SU-DHL-6 (cell line): Measurements from ENCODE around the gene SPG7.

ENCODE experiments used
- H2AFZ ChIP-seq: fragments of 200-600 bp; sonication (generic); 2 replicates; pipeline ENCODE4 v1.6.1; 2014; ENCODE audit warnings: low read depth, mild to moderate bottlenecking, moderate library complexity, mixed read lengths, antibody characterized with exemption, low read length; ENCODE audit not compliant: severe bottlenecking
- H3F3A ChIP-seq: fragments of 200-600 bp; shearing (Covaris generic); 2 replicates; pipeline ENCODE4 v1.6.0; 2016; ENCODE audit warnings: antibody characterized with exemption, mild to moderate bottlenecking; ENCODE audit not compliant: insufficient read depth
- H3K27ac ChIP-seq: fragments of 200-600 bp; sonication (generic); 2 replicates; pipeline ENCODE4 v1.5.1; 2016; ENCODE audit warnings: low read depth, mild to moderate bottlenecking, low read length, moderate library complexity, mixed read lengths
- H3K27me3 ChIP-seq: fragments of 200-600 bp; sonication (generic), shearing (Covaris generic); 2 replicates; pipeline ENCODE4 v1.6.0; 2014; ENCODE audit warnings: mild to moderate bottlenecking, low read length
- H3K36me3 ChIP-seq: fragments of 200-600 bp; sonication (generic); 2 replicates; pipeline ENCODE4 v1.6.1; 2014; ENCODE audit warnings: mild to moderate bottlenecking, low read length, mixed read lengths
- H3K4me2 ChIP-seq: fragments of 300-600, 200-600 bp; shearing (Covaris generic), sonication (generic); 2 replicates; pipeline ENCODE4 v1.6.0; 2014; ENCODE audit warnings: low read length, low read depth, mild to moderate bottlenecking; ENCODE audit not compliant: poor library complexity, severe bottlenecking
- H3K4me3 ChIP-seq: fragments of 200-600 bp; sonication (generic); 2 replicates; pipeline ENCODE4 v1.5.1; 2014; ENCODE audit warnings: antibody characterized with exemption, low read length, mild to moderate bottlenecking, mixed read lengths; ENCODE audit not compliant: insufficient read depth, poor library complexity, severe bottlenecking
- H3K79me2 ChIP-seq: fragments of 200-600 bp; sonication (generic); 2 replicates; pipeline ENCODE4 v1.6.1; 2014; ENCODE audit warnings: mild to moderate bottlenecking, low read length, moderate library complexity; ENCODE audit not compliant: insufficient read depth
- H3K9ac ChIP-seq: fragments of 200-600 bp; sonication (generic); 2 replicates; pipeline ENCODE4 v1.7.0; 2014; ENCODE audit warnings: mild to moderate bottlenecking, low read length
- H3K9me2 ChIP-seq: fragments of 200-600 bp; sonication (generic); replicated peaks from 2 replicates; pipeline ENCODE4 v1.6.1; 2014; ENCODE audit warnings: low read length; ENCODE audit not compliant: insufficient read depth
- H3K9me3 ChIP-seq: fragments of 200-600 bp; sonication (generic); 2 replicates; pipeline ENCODE4 v1.6.1; 2014; ENCODE audit warnings: low read length, mixed read lengths; ENCODE audit not compliant: insufficient read depth
- H4K20me1 ChIP-seq: fragments of 200-600 bp; sonication (generic); 2 replicates; pipeline ENCODE4 v1.6.1; 2014; ENCODE audit warnings: low read depth, mild to moderate bottlenecking, antibody characterized with exemption, low read length, moderate library complexity, mixed read lengths
- EZH2phosphoT487 ChIP-seq: fragments of 200-600 bp; sonication (generic), shearing (Covaris generic); conservative IDR thresholded peaks from 2 replicates; pipeline ENCODE4 v1.6.1; 2018; ENCODE audit warnings: mild to moderate bottlenecking, antibody characterized with exemption, low read length, moderate library complexity, mixed read lengths
- TF ChIP-seq, protein P1 (sequence below): fragments of 200-600 bp; sonication (generic); IDR thresholded peaks from one replicate; pipeline ENCODE4 v1.5.1; 2017; ENCODE audit warnings: antibody characterized with exemption, mild to moderate bottlenecking, low read length, moderate library complexity; ENCODE audit not compliant: insufficient read depth, poor library complexity, severe bottlenecking

Gene SPG7

DNA sequence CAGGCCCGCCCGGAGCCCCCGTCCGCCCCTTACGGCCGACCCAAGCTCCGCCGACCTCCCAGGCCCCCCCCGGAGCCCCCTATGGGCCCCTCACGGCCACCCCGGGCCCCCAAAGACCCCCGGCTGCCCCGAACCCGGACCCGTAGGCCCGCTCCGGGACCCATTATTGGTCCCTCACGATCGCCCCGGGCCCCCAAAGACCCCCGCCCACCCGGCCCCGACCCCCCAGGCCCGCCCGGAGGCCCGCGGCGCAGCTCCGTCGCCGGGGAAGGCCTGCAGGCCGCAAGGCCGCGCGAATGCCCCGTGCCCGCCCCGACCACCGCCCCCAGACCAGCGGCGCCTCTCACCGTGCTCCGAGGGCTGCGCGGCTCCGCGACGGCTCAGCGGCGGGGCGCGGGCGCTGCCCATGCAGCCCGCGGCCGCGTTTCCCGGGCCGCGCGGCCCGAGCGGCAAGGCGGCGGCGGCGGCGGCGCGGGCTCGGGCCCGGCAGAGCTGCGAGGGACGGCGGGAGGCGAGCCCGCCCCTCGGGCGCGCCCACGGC, 18.2 kb upstream of the SPG7 start:
- no peaks in the 10 kb centered on the region for H3K9me3 ChIP-seq
- H3K9ac ChIP-seq: peak overlapping the region; percentile 65
- peaks cover 3% of the 10 kb centered on the region; the same call in 1 of the 2 replicates for H3K36me3 ChIP-seq
- peak overlapping the region; percentile 83 for H3K27ac ChIP-seq
- H3K27me3 ChIP-seq: no peaks in the 10 kb centered on the region
- peaks cover 24% of the 10 kb centered on the region for H4K20me1 ChIP-seq
- no peak overlapping the region for H2AFZ ChIP-seq
- peak overlapping the region; percentile 68 for H3K4me3 ChIP-seq
- peak overlapping the region; percentile 97 for H3K4me2 ChIP-seq
- peaks cover 52% of the 10 kb centered on the region for H3K79me2 ChIP-seq
- peaks cover 28% of the 10 kb centered on the region for H3F3A ChIP-seq
- no peaks in the 10 kb centered on the region for H3K9me2 ChIP-seq
- no peak for TF ChIP-seq EZH2phosphoT487

DNA sequence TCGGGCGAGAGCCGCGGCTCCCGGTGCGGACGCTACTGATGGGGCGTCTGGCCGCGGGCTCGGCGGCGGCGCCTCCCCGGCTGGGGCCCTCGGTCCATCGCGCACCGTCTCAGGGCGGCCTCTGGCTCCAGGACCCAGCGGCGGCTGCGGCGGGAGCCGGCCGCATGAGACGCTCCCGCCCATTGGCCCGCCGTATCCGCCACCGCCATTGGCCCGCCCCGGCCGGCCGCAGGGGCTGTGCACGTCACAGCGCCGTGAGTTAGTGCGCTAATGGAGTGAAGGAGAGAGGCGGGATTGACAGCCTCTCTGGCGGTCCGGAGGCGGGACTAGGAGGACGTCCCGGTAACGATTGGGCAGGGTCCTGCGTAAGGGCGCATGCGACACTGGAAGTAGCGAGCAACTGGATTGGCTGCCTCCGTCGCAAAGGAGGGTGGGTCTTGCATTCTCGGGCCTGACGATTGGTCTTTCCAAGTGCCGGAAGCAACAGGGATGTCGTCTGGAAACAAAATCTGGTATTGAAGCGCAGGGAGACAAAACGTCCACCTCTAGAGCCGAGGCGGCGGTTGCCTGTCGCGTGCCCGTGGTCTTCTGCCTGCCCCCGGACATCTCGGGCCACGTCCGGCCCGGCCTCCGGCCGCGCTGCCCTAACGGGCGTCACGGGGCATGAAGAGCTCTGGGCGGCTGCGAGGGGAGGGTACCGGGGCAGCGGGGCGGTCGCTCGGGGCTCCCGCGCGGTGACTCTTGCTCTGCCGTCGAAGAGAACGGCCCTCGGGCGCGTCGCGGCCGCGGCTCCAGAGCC, 17.6 kb upstream of the SPG7 start, which contains the start of gene ANKRD11:
ANKRD11 (minus strand) TSS at position 123 of the 799 bp plus-strand sequence. CDS start 173,542 bp downstream, outside the sequence.
- Histone ChIP-seq H3K4me2 (peak within 1 kb of the TSS; percentile 97), H3K9me2 (no peaks in the 10 kb centered on the region), H3K27ac (peak within 1 kb of the TSS; percentile 83), H3K79me2 (peaks cover 45% of the 10 kb centered on the region), H3K9ac (peak within 1 kb of the TSS; percentile 75), H3K9me3 (no peaks in the 10 kb centered on the region), H3K27me3 (no peaks in the 10 kb centered on the region), H3K4me3 (peak within 1 kb of the TSS; percentile 79), H4K20me1 (peaks cover 22% of the 10 kb centered on the region), H2AFZ (peak within 1 kb of the TSS; percentile 15), H3F3A (peaks cover 25% of the 10 kb centered on the region), H3K36me3 (peaks cover 3% of the 10 kb centered on the region; the same call in 1 of the 2 replicates)
- TF ChIP-seq, protein P1, sequence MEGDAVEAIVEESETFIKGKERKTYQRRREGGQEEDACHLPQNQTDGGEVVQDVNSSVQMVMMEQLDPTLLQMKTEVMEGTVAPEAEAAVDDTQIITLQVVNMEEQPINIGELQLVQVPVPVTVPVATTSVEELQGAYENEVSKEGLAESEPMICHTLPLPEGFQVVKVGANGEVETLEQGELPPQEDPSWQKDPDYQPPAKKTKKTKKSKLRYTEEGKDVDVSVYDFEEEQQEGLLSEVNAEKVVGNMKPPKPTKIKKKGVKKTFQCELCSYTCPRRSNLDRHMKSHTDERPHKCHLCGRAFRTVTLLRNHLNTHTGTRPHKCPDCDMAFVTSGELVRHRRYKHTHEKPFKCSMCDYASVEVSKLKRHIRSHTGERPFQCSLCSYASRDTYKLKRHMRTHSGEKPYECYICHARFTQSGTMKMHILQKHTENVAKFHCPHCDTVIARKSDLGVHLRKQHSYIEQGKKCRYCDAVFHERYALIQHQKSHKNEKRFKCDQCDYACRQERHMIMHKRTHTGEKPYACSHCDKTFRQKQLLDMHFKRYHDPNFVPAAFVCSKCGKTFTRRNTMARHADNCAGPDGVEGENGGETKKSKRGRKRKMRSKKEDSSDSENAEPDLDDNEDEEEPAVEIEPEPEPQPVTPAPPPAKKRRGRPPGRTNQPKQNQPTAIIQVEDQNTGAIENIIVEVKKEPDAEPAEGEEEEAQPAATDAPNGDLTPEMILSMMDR: no peak
- TF ChIP-seq EZH2phosphoT487: no peak

DNA sequence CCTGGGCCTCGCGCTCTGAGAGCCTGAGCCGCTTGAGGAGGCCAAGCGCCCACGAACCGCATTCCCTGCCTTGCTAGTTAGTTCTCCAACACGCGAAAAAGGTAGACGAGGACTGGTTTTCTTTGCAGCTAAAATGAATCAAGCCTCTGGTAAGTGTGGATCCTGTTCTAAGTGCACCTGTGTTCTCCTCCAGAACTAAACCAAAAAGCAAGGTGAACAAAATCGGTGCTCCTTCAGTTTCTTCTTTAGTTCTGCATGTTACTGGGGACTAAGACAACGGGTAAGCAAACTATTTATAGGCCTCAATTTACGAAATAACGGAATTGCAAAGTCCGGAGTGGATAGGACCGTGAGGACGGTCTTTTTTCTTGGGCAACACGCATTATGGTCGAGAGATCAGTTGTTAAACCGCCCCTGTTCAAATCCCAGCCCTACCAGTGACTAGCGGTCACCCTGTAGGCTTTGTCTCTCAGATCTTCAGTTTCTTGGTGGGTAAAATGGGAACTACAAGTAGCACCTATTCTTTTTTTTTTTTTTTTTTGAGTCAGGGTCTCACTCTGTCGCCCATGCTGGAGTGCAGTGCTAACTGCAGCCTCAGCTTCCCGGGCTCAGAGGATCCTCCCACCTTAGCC, 16.8 kb upstream of the SPG7 start:
- H3K27me3 ChIP-seq: no peaks in the 10 kb centered on the region
- peaks cover 3% of the 10 kb centered on the region; the same call in 1 of the 2 replicates for H3K36me3 ChIP-seq
- H3K9me3 ChIP-seq: no peaks in the 10 kb centered on the region
- peak overlapping the region; percentile 61 for H3K27ac ChIP-seq
- no peaks in the 10 kb centered on the region for H3K9me2 ChIP-seq
- peak overlapping the region; percentile 79 for H3K4me3 ChIP-seq
- H3F3A ChIP-seq: peaks cover 18% of the 10 kb centered on the region
- peaks cover 14% of the 10 kb centered on the region for H4K20me1 ChIP-seq
- peak overlapping the region; percentile 75 for H3K9ac ChIP-seq
- peak overlapping the region; percentile 91 for H3K4me2 ChIP-seq
- peak overlapping the region; percentile 15 for H2AFZ ChIP-seq
- H3K79me2 ChIP-seq: peaks cover 38% of the 10 kb centered on the region
- no peak for TF ChIP-seq EZH2phosphoT487
- TF ChIP-seq, protein P1: no peak
